Muscle layer of colon (tissue), 2 donors: ENCODE results near the gene PCK2.

ENCODE experiments used
- H3K27ac ChIP-seq: one replicate; pipeline ENCODE4 v1.7.0; 2013; ENCODE audit warnings: low read depth, mild to moderate bottlenecking, low read length, moderate library complexity
- H3K27me3 ChIP-seq, 2 donors: one replicate each; pipeline ENCODE4 v1.7.0; 2013; ENCODE audit warnings: low read length in 2 of 2, mild to moderate bottlenecking in 2 of 2; ENCODE audit not compliant: insufficient read depth in 2 of 2, control insufficient read depth in 1 of 2
- H3K36me3 ChIP-seq: one replicate; pipeline ENCODE4 v1.7.0; 2013; ENCODE audit warnings: mild to moderate bottlenecking, low read length; ENCODE audit not compliant: insufficient read depth
- H3K4me1 ChIP-seq: one replicate; pipeline ENCODE4 v1.7.0; 2013; ENCODE audit warnings: mild to moderate bottlenecking, low read length; ENCODE audit not compliant: insufficient read depth
- H3K4me3 ChIP-seq, 2 donors: one replicate each; pipeline ENCODE4 v1.7.0; 2013; ENCODE audit warnings: low read length in 2 of 2, low read depth in 1 of 2, mild to moderate bottlenecking in 1 of 2, moderate library complexity in 1 of 2
- H3K9ac ChIP-seq: one replicate; pipeline ENCODE4 v1.7.0; 2013; ENCODE audit warnings: low read length
- H3K9me3 ChIP-seq: one replicate; pipeline ENCODE4 v1.7.0; 2013; ENCODE audit warnings: mild to moderate bottlenecking, low read length
- donor health status: abdominal sarcoma.
- donor health status: Adenocarcinoma of cecum.

The PCK2 gene

DNA sequence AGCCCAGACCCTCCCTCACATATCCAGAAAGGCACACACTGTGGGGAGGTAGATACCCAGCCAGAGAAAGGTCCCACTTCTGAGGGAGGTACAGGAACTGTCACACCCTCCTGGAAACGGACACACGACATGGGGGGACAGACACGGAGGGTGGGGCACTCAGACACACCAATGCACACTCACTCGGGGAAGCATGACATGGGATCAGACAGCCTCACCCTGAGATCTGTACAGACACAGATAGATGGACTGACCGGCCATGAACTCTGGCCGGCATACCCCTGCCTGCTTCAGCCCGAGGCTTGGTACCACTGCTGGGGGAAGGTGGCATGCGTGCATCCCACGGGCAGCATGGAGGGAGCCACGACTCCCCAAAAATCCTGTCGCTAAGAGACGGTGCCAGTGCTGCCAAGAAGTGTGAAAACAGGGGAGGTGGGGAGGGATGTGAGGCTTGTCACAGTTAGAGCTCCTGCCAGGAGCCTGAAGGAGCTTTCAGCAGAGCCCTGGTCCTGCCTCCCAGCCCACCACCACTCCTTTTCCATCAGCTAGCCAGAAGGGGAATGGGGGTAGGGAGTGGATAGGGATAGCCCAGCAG lies 22.2 kb upstream of the PCK2 start:
- Histone ChIP-seq H3K36me3 (no peaks in the 10 kb centered on the region), H3K27me3 (peaks cover 0 to 6% of the 10 kb centered on the region in 2 donors), H3K27ac (no peak overlapping the region), H3K4me3 (no peak overlapping the region), H3K9me3 (no peaks in the 10 kb centered on the region), H3K9ac (no peak overlapping the region), H3K4me1 (peaks cover 3% of the 10 kb centered on the region)

DNA sequence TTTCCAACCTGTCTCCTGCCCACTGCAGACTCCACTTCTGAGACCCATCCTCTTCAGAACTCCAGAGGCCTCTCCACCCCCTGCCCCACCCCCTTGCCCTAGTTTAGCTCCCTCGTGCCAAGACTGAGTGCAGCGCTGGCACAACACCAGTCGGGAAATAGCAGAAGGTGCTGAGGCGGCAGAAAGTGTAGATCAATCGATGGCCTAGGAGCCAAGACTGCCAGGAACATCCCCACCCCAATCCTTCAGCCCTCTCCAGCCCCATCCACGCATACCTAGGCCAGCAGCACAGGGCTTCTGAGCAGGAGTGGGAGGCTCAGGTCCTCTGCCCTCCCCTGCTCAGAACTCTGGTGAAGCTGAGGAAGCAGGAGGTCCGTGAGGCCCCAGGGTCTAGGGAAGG lies 21.7 kb upstream of the PCK2 start:
- Histone ChIP-seq H3K9ac (no peak overlapping the region), H3K4me3 (no peak overlapping the region), H3K27ac (no peak overlapping the region), H3K4me1 (peaks cover 3% of the 10 kb centered on the region), H3K9me3 (no peaks in the 10 kb centered on the region), H3K36me3 (no peaks in the 10 kb centered on the region), H3K27me3 (peaks cover 0 to 9% of the 10 kb centered on the region in 2 donors)

DNA sequence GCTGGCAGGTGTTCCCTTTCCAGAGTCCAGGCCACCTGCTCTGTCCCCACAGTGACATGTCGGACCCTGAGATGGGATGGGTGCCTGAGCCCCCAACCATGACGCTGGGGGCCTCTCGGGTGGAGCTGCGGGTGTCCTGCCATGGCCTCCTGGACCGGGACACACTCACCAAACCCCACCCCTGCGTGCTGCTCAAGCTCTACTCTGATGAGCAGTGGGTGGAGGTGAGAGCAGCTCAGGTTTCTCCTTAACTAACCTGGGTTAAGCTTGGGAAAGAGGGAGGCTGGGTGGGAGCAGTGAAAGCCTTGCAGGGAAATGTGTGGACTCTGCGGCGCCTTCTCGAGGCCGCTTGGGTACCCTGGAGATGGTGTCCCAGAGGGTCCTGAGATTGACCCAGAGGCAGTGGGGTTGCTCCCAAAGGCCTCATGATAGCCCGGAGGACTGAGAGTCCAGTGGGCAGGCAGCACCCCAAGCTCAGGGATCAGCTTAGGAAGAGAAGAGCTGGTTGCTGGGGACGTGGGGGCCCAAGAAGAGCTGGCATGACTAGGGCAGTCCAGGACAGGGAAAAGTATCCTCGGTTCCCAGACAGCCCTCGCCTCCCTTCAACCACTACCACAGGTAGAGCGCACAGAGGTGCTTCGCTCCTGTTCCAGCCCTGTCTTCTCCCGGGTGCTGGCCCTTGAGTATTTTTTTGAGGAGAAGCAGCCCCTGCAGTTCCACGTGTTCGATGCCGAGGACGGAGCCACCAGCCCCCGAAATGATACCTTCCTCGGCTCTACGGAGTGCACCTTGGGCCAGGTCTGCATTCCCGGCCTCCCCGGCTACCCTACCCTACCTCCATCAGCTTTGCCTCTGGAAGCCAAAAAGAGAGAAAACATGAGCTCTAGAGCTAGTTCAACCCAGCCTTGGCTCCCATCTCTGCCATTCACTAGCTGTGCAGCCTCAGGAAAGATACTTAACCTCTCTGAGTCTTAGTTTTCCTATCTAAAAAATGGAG lies 20.9 kb upstream of the PCK2 start:
- no peak overlapping the region for H3K9ac ChIP-seq
- no peak overlapping the region for H3K4me3 ChIP-seq
- peaks cover 0 to 11% of the 10 kb centered on the region in 2 donors for H3K27me3 ChIP-seq
- H3K36me3 ChIP-seq, result no peaks in the 10 kb centered on the region
- H3K27ac ChIP-seq, result no peak overlapping the region
- peaks cover 3% of the 10 kb centered on the region for H3K4me1 ChIP-seq
- H3K9me3 ChIP-seq, result no peaks in the 10 kb centered on the region

DNA sequence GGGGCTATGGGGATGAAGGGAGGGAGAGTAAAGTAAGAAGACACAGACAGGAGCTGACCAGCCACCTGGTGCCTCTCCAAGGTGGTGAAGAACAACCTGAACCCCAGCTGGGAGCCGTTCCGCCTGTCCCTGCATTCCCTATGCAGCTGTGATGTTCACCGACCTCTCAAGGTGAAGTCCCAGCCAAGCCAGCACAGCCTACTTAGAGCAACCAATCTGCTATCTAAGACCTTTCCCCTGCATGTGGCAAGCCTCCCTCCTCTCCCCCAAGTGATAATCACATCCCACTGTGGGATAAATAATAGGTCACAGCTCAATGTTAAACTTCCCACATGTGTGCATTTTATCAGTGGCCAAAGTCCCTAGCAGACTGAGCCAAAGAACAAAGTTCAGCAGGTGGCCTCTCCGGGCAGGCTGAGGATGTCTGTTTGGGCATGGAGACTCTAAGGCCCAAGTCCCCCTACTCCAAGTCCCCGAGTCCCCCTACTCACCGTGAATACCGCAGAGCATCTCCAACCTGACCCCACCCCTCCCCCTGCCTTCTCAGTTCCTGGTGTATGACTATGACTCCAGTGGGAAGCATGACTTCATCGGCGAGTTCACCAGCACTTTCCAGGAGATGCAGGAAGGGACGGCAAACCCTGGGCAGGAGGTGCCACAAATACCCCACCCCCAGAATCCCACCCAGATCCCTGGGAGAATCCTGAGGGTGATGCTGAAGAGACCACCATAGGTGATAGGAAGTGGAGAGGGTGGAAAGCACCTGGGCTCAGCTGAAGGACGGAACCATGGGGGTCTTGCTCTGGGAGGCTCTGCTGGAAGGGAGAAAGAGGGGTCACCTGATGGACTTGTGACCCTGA lies 19.3 kb upstream of the PCK2 start:
- Histone ChIP-seq H3K36me3 (no peaks in the 10 kb centered on the region), H3K27ac (no peak overlapping the region), H3K9ac (no peak overlapping the region), H3K9me3 (no peaks in the 10 kb centered on the region), H3K27me3 (peaks cover 0 to 11% of the 10 kb centered on the region in 2 donors), H3K4me1 (peaks cover 3% of the 10 kb centered on the region), H3K4me3 (no peak overlapping the region)

DNA sequence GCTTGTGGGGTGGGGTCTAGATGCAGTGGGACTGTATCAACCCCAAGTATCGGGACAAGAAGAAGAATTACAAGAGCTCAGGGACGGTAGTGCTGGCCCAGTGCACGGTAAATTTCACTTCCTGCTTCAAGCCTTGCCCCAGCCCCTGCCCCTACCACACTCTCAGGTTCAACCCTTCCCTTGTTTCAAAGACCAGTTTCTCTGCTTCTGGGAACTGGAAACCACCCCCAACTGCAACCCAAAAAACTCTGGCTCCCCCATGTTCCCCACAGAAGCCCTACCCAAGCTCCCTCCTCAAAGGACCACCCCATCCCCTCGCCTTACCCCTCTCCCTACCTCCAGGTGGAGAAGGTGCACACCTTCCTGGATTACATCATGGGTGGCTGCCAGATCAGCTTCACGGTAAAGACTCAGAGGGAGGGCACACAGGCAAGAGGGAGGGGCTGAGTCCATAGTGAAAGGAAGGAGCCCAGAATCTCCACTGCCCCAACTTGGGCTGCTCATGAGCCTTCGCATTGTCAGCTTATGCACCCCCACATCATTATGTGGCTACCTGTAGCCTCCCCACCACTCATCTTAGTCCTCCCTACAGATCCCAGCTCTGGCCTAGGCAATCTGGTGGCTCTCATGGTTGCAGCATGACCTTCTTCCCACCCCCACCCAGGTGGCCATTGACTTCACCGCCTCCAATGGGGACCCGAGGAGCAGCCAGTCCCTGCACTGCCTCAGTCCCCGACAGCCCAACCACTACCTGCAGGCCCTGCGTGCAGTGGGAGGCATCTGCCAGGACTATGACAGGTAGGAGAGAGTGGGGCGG lies 18.4 kb upstream of the PCK2 start:
- Histone ChIP-seq H3K27ac (no peak overlapping the region), H3K4me1 (peaks cover 6% of the 10 kb centered on the region), H3K9ac (no peak overlapping the region), H3K36me3 (no peaks in the 10 kb centered on the region), H3K4me3 (no peak overlapping the region), H3K27me3 (peaks cover 0 to 11% of the 10 kb centered on the region in 2 donors), H3K9me3 (no peaks in the 10 kb centered on the region)

DNA sequence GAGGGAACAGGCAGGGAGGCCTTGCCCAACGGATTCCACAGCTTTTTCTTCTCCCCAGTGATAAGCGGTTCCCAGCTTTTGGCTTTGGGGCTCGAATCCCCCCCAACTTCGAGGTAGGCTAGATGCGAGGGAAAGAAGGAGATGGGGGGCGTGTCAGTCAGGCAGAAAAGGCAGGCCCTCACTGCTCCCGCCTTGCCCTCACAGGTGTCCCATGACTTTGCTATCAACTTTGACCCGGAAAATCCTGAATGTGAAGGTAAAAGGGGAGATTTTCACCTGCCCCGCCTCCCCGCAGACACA lies 17.9 kb upstream of the PCK2 start:
- Histone ChIP-seq H3K9ac (no peak overlapping the region), H3K4me1 (peaks cover 9% of the 10 kb centered on the region), H3K4me3 (no peak overlapping the region), H3K27me3 (peaks cover 0 to 11% of the 10 kb centered on the region in 2 donors), H3K9me3 (no peaks in the 10 kb centered on the region), H3K36me3 (no peaks in the 10 kb centered on the region), H3K27ac (no peak overlapping the region)

DNA sequence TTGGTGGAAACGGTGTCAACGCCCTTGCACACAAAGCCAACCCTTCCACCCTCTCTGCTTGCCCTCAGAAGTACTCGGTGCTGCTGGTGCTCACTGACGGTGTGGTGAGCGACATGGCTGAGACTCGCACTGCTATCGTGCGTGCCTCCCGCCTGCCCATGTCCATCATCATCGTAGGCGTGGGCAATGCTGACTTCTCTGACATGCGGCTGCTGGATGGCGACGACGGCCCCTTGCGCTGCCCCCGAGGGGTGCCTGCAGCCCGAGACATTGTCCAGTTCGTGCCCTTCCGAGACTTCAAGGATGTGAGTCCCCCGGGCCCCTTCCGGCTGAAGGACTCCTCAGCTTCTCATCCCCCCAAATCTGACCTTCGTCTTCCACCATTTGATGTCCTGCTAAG lies 17.0 kb upstream of the PCK2 start:
- Histone ChIP-seq H3K4me3 (no peak overlapping the region), H3K9me3 (no peaks in the 10 kb centered on the region), H3K27me3 (peaks cover 0 to 17% of the 10 kb centered on the region in 2 donors), H3K4me1 (peaks cover 6% of the 10 kb centered on the region), H3K27ac (no peak overlapping the region), H3K9ac (no peak overlapping the region), H3K36me3 (no peaks in the 10 kb centered on the region)

DNA sequence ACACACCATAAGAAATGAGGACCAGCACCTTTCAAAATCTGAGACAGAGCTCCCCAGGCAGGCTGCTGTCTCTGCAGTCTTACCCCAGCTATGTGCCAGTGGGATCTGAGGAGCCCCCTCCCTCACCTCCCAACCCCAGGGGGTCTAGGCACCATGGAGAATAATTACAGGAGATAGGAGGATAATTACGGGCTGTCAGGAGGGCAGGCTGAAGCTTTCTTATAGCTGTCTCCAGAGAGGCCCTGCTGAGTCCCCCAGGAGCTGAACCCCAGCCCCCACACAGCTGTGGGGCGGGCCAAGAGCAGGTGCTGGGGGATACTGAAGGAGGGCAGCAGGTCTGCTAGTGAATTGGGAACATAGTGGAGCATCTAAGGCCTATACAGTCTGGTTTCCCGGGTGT lies 16.0 kb upstream of the PCK2 start:
- Histone ChIP-seq H3K27me3 (peaks cover 0 to 15% of the 10 kb centered on the region in 2 donors), H3K36me3 (no peaks in the 10 kb centered on the region), H3K27ac (no peak overlapping the region), H3K4me3 (no peak overlapping the region), H3K9me3 (no peaks in the 10 kb centered on the region), H3K4me1 (peaks cover 6% of the 10 kb centered on the region), H3K9ac (no peak overlapping the region)

DNA sequence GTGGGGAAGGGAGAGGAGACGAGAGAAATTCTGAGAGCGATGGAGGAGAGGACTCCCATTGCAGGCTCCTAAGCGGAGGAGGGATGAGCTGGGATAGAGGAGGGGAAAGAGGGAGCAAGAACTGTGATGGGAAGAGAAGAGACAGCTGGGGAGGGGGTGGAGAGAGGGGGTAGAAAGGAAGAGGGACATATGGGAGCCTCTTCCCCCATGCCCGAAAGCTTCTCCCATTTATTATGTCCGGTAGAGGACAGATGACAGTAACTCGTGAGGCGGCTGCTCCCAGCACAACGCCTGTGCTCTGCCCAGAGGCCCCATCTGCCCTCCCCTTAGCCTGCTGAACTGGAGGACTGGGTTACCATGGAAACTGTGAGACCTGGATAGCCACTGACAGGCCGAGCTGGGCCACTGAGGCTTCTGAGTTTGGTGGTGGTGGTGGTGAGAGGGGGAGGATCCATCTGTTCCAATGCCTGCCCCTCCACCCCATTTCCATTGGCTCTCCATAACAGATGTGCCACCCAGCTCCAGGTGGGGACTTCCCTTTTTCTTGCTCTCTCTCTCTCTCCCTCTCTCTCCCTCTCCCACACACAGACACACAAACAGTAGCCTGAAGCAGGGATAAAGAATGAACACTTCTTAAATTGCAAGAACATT lies 14.5 kb upstream of the PCK2 start:
- H3K9ac ChIP-seq, result no peak overlapping the region
- no peak overlapping the region for H3K4me3 ChIP-seq
- H3K27me3 ChIP-seq, result peaks cover 0 to 11% of the 10 kb centered on the region in 2 donors
- no peak overlapping the region for H3K27ac ChIP-seq
- H3K9me3 ChIP-seq, result no peaks in the 10 kb centered on the region
- no peaks in the 10 kb centered on the region for H3K36me3 ChIP-seq
- H3K4me1 ChIP-seq, result peaks cover 6% of the 10 kb centered on the region

DNA sequence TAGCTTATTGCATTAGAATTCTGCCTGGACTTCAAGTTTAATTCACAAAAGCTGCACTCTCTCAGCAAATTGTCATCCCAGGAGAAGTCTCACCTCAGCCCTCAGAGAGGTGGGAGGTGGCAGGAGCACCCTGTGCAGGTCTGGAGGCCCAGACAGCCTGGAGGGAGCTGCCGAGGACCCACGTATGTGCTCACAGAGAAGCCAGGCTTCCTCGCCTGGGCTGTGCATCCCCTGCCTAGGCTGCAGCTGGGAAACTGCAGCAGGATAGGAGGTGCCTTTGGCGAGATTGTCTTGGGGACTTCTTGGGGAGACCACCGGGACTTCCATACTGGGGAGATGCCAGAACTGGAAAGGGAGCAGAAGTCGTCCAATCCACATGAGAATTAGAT lies 14.0 kb upstream of the PCK2 start:
- Histone ChIP-seq H3K36me3 (no peaks in the 10 kb centered on the region), H3K4me1 (peaks cover 6% of the 10 kb centered on the region), H3K9me3 (no peaks in the 10 kb centered on the region), H3K27me3 (peaks cover 0 to 11% of the 10 kb centered on the region in 2 donors), H3K4me3 (no peak overlapping the region), H3K27ac (no peak overlapping the region), H3K9ac (no peak overlapping the region)
